ENCODE measurements around the gene FAM25G. TPM values are rescaled to one million over a fixed set of nuclear protein-coding genes. Genes with fewer than 3 reads are reported as not detected.

FAM25G gene
- polyA plus RNA-seq, 1 of the 3 experiments (the other 2 are of a cell fraction), result not detected

DNA sequence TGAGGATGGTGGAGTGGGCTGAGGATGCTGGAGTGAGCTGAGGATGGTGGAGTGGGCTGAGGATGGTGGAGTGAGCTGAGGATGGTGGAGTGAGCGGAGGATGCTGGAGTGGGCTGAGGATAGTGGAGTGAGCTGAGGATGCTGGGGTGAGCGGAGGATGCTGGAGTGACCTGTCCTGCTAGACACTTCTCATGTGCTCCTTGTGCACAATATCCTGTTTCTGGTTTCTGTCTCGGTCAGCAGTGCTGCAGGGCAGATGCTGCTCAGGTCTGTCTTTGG lies 36.8 kb downstream of the FAM25G start:
- POLR2A ChIA-PET, result no interaction called here
- no peak for DNase-seq
- Histone ChIP-seq H3K36me3 (replicated peaks in 1 of 2; ENCODE audit: control insufficient read depth in 1 of 2, insufficient read depth in 2 of 2, low read length in 1 of 2) (no peaks in the 10 kb centered on the region), H3K27ac (ENCODE audit: low read depth in 2 of 2, low read length in 1 of 2) (no peak overlapping the region), H3K79me2 (ENCODE audit: insufficient read depth) (no peaks in the 10 kb centered on the region), H4K20me1 (ENCODE audit: insufficient read depth) (no peaks in the 10 kb centered on the region), H3K27me3 (ENCODE audit: insufficient read depth) (no peaks in the 10 kb centered on the region), H3K4me3 (ENCODE audit: low read depth in 2 of 2, low read length in 1 of 2) (no peak overlapping the region), H2AFZ (ENCODE audit: low read depth) (no peak overlapping the region), H3K9me2 (no peaks in the 10 kb centered on the region), H3K9ac (no peak overlapping the region), H3F3A (replicated peaks; ENCODE audit: insufficient read depth) (no peaks in the 10 kb centered on the region), H3K4me2 (no peak overlapping the region), H3K4me1 (ENCODE audit: control insufficient read depth in 1 of 2, insufficient read depth in 2 of 2, low read depth in 1 of 2, low read length in 1 of 2) (peaks cover 0 to 5% of the 10 kb centered on the region in 2 experiments; a peak in 1 of 4 replicates), H3K9me3 (no peaks in the 10 kb centered on the region)
- 84% methylated on average over 3 of the region's 3 CpGs for WGBS (ENCODE audit: low lambda C conversion rate)
- TF ChIP-seq ELF1 (IDR thresholded peaks at IDR 0.05) (no peak), RXRA (IDR thresholded peaks at IDR 0.05; ENCODE audit: borderline replicate concordance, low read depth) (no peak), CHD2 (IDR thresholded peaks at IDR 0.05; ENCODE audit: low read length, partially characterized antibody) (no peak), GABPA (IDR thresholded peaks at IDR 0.05; ENCODE audit: low read depth) (no peak), TAF1 (IDR thresholded peaks at IDR 0.05; ENCODE audit: borderline replicate concordance, low read depth, low read length) (no peak), MEF2A (IDR thresholded peaks at IDR 0.05; ENCODE audit: borderline replicate concordance, low read depth) (no peak), SIN3A (IDR thresholded peaks at IDR 0.05; ENCODE audit: borderline replicate concordance, low read depth, low read length) (no peak), FOXM1 (IDR thresholded peaks at IDR 0.05; ENCODE audit: low read depth) (no peak), SMC3 (IDR thresholded peaks at IDR 0.05; ENCODE audit: low read depth, low read length) (no peak), NFIC (IDR thresholded peaks at IDR 0.05; ENCODE audit: borderline replicate concordance) (no peak), EP300 (IDR thresholded peaks at IDR 0.05; ENCODE audit: borderline replicate concordance in 1 of 2, low read depth in 1 of 2, low read length in 1 of 2) (no peak), POLR2AphosphoS5 (IDR thresholded peaks at IDR 0.05; ENCODE audit: low read depth, low read length) (no peak), FOXJ3 (CRISPR knock-in tag; IDR thresholded peaks at IDR 0.05) (no peak), NRF1 (IDR thresholded peaks at IDR 0.05; ENCODE audit: low read depth, low read length) (no peak)
- TF ChIP-seq, protein P1, sequence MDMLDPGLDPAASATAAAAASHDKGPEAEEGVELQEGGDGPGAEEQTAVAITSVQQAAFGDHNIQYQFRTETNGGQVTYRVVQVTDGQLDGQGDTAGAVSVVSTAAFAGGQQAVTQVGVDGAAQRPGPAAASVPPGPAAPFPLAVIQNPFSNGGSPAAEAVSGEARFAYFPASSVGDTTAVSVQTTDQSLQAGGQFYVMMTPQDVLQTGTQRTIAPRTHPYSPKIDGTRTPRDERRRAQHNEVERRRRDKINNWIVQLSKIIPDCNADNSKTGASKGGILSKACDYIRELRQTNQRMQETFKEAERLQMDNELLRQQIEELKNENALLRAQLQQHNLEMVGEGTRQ (IDR thresholded peaks at IDR 0.05; ENCODE audit: borderline replicate concordance, low read depth, low read length), result no peak
- TF ChIP-seq, protein P2, sequence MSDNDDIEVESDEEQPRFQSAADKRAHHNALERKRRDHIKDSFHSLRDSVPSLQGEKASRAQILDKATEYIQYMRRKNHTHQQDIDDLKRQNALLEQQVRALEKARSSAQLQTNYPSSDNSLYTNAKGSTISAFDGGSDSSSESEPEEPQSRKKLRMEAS (IDR thresholded peaks at IDR 0.05; ENCODE audit: low read depth), result no peak
- TF ChIP-seq, protein P3, sequence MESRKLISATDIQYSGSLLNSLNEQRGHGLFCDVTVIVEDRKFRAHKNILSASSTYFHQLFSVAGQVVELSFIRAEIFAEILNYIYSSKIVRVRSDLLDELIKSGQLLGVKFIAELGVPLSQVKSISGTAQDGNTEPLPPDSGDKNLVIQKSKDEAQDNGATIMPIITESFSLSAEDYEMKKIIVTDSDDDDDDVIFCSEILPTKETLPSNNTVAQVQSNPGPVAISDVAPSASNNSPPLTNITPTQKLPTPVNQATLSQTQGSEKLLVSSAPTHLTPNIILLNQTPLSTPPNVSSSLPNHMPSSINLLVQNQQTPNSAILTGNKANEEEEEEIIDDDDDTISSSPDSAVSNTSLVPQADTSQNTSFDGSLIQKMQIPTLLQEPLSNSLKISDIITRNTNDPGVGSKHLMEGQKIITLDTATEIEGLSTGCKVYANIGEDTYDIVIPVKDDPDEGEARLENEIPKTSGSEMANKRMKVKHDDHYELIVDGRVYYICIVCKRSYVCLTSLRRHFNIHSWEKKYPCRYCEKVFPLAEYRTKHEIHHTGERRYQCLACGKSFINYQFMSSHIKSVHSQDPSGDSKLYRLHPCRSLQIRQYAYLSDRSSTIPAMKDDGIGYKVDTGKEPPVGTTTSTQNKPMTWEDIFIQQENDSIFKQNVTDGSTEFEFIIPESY (IDR thresholded peaks at IDR 0.05; ENCODE audit: borderline replicate concordance, low read depth), result no peak
- CTCF ChIA-PET, result no interaction called here

All from SK-N-SH (cell line).